Panc1 (cell line): ENCODE measurements around the gene EDDM13. TPM values are rescaled to one million over a fixed set of nuclear protein-coding genes. Genes with fewer than 3 reads are reported as not detected.

Experiments
- ATAC-seq: fragments of 200-7000 bp; cut with Tn5 transposase; 2 replicates; pipeline ENCODE4 v1.9.1; 2020; ENCODE audit warnings: mild to moderate bottlenecking, moderate library complexity
- BruUV-seq: library from RNA; stranded (reverse); fragments of 400-500 nt; replicated peaks from 2 replicates; lab custom pipeline; 2021; lab: Mats Ljungman, UMichigan
- CTCF ChIA-PET: fragments of 300-600 bp; sonication (Branson Sonifier 250); formaldehyde crosslinking; loops from one replicate; lab custom pipeline; 2022; ENCODE audit warnings: antibody characterized with exemption; lab: Charles Lee
- POLR2A ChIA-PET: fragments of 300-600 bp; sonication (Branson Sonifier 250); formaldehyde crosslinking; loops from one replicate; lab custom pipeline; 2022; ENCODE audit warnings: antibody characterized with exemption; lab: Charles Lee
- DNase-seq: peaks from one replicate; pipeline ENCODE4 v3.0.0-alpha.2; 2010; ENCODE audit warnings: low read depth, low spot score
- H3K27ac ChIP-seq: 2 replicates; pipeline ENCODE4 v1.5.1; 2011; ENCODE audit warnings: mild to moderate bottlenecking, low read length, inconsistent platforms
- H3K27me3 ChIP-seq: fragments of 200-500 bp; sonication (Bioruptor generic); 2 replicates; pipeline ENCODE4 v1.6.0; 2014; ENCODE audit warnings: low read length, inconsistent platforms; ENCODE audit not compliant: control insufficient read depth, insufficient read depth
- H3K36me3 ChIP-seq: fragments of 200-500 bp; sonication (Bioruptor generic); 2 replicates; pipeline ENCODE4 v1.5.1; 2014; ENCODE audit warnings: inconsistent platforms, mild to moderate bottlenecking, low read length, moderate library complexity; ENCODE audit not compliant: control insufficient read depth, insufficient read depth
- H3K4me1 ChIP-seq: 2 replicates; pipeline ENCODE4 v1.5.1; 2011; ENCODE audit warnings: inconsistent platforms, mild to moderate bottlenecking, low read length, moderate library complexity; ENCODE audit not compliant: control insufficient read depth, insufficient read depth
- H3K4me3 ChIP-seq, 2 experiments: 2 replicates each; pipeline ENCODE4 v1.5.1; 2011 to 2012; ENCODE audit warnings: low read depth in 2 of 2, low read length in 2 of 2, mild to moderate bottlenecking in 2 of 2, inconsistent platforms in 1 of 2, moderate library complexity in 1 of 2
- H3K9me3 ChIP-seq: fragments of 200-500 bp; sonication (Bioruptor generic); 2 replicates; pipeline ENCODE4 v1.5.1; 2014; ENCODE audit warnings: low read depth, mild to moderate bottlenecking, inconsistent platforms, low read length, moderate library complexity; ENCODE audit not compliant: control insufficient read depth, insufficient read depth
- POLR2AphosphoS5 ChIP-seq: IDR thresholded peaks from 2 replicates; pipeline ENCODE4 v1.6.1; 2012; ENCODE audit warnings: mild to moderate bottlenecking, low read depth, low read length, moderate library complexity
- SIN3A ChIP-seq: IDR thresholded peaks from 2 replicates; pipeline ENCODE4 v1.6.1; 2012; ENCODE audit warnings: low read depth, mild to moderate bottlenecking, low read length, moderate library complexity, borderline replicate concordance; ENCODE audit not compliant: insufficient read depth
- TCF7L2 ChIP-seq: IDR thresholded peaks from 2 replicates; pipeline ENCODE4 v1.6.1; 2011; ENCODE audit warnings: mild to moderate bottlenecking, low read depth, low read length, inconsistent platforms
- in situ Hi-C: cut with HindIII; loops from 2 replicates; pipeline ENCODE4 v1.10.0; 2016; ENCODE audit warnings: low sequenced_read_pairs, low pct_unique_long_range_greater_than_20kb
- intact Hi-C: fragments of 100-400 bp; cut with micrococcal nuclease; formaldehyde crosslinking; loops from one replicate; pipeline ENCODE4 v1.10.0; 2022; ENCODE audit not compliant: unreplicated experiment
- total RNA-seq: library from RNA; stranded (reverse); gene quantifications from one replicate; pipeline ENCODE4 v1.2.1, GENCODE V29; 2021; ENCODE audit not compliant: unreplicated experiment
- TF ChIP-seq, protein P1 (sequence below), 2 experiments: IDR thresholded peaks; 2 replicates each; pipeline ENCODE4 v1.6.1; 2011 to 2012; ENCODE audit warnings: low read depth in 2 of 2, control low read depth in 1 of 2, low read length in 1 of 2, mild to moderate bottlenecking in 1 of 2, moderate library complexity in 1 of 2; ENCODE audit not compliant: insufficient read depth in 1 of 2
- TF ChIP-seq, protein P2 (sequence below): fragments of 450-650 bp; IDR thresholded peaks from 2 replicates; pipeline ENCODE4 v1.5.1; 2017; ENCODE audit warnings: mild to moderate bottlenecking

The EDDM13 gene
- total RNA-seq, 1 experiment from 2014 or later: not detected

DNA sequence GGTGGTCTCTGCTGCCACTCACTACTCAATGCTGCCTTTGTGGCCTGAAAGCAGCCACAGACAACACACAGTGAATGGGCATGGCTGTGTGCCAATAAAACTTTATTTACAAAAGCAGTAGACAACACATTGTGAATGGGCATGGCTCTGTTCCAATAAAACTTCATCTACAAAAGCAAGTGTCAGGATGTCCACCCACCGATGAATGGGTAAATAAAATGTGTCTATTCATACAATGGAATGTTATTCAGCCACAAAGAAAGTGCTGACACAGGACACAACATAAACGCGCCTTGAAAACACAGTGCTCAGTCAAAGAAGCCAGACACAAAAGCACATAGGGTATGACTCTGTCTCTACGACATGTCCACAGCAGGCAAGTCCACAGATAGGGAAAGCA lies 22.0 kb downstream of the EDDM13 start:
- ChIA-PET CTCF (no interaction called here), POLR2A (no interaction called here)
- BruUV-seq: no TSS peak
- no peak for DNase-seq
- no peaks in the 10 kb centered on the region for H3K4me1 ChIP-seq
- in situ Hi-C loops: no loop called here
- TF ChIP-seq SIN3A (no peak), POLR2AphosphoS5 (no peak), TCF7L2 (no peak)
- TF ChIP-seq, protein P1, sequence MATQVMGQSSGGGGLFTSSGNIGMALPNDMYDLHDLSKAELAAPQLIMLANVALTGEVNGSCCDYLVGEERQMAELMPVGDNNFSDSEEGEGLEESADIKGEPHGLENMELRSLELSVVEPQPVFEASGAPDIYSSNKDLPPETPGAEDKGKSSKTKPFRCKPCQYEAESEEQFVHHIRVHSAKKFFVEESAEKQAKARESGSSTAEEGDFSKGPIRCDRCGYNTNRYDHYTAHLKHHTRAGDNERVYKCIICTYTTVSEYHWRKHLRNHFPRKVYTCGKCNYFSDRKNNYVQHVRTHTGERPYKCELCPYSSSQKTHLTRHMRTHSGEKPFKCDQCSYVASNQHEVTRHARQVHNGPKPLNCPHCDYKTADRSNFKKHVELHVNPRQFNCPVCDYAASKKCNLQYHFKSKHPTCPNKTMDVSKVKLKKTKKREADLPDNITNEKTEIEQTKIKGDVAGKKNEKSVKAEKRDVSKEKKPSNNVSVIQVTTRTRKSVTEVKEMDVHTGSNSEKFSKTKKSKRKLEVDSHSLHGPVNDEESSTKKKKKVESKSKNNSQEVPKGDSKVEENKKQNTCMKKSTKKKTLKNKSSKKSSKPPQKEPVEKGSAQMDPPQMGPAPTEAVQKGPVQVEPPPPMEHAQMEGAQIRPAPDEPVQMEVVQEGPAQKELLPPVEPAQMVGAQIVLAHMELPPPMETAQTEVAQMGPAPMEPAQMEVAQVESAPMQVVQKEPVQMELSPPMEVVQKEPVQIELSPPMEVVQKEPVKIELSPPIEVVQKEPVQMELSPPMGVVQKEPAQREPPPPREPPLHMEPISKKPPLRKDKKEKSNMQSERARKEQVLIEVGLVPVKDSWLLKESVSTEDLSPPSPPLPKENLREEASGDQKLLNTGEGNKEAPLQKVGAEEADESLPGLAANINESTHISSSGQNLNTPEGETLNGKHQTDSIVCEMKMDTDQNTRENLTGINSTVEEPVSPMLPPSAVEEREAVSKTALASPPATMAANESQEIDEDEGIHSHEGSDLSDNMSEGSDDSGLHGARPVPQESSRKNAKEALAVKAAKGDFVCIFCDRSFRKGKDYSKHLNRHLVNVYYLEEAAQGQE (IDR thresholded peaks at IDR 0.05; ENCODE audit: insufficient read depth in 1 of 2, low read depth in 2 of 2, low read length in 1 of 2): no peak
- TF ChIP-seq, protein P2, sequence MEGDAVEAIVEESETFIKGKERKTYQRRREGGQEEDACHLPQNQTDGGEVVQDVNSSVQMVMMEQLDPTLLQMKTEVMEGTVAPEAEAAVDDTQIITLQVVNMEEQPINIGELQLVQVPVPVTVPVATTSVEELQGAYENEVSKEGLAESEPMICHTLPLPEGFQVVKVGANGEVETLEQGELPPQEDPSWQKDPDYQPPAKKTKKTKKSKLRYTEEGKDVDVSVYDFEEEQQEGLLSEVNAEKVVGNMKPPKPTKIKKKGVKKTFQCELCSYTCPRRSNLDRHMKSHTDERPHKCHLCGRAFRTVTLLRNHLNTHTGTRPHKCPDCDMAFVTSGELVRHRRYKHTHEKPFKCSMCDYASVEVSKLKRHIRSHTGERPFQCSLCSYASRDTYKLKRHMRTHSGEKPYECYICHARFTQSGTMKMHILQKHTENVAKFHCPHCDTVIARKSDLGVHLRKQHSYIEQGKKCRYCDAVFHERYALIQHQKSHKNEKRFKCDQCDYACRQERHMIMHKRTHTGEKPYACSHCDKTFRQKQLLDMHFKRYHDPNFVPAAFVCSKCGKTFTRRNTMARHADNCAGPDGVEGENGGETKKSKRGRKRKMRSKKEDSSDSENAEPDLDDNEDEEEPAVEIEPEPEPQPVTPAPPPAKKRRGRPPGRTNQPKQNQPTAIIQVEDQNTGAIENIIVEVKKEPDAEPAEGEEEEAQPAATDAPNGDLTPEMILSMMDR: no peak
- no peaks in the 10 kb centered on the region for H3K27me3 ChIP-seq
- no peak overlapping the region for H3K27ac ChIP-seq
- ATAC-seq: no peak
- H3K4me3 ChIP-seq: no peak overlapping the region
- no peaks in the 10 kb centered on the region for H3K36me3 ChIP-seq
- intact Hi-C loops: no loop called here
- no peaks in the 10 kb centered on the region for H3K9me3 ChIP-seq

DNA sequence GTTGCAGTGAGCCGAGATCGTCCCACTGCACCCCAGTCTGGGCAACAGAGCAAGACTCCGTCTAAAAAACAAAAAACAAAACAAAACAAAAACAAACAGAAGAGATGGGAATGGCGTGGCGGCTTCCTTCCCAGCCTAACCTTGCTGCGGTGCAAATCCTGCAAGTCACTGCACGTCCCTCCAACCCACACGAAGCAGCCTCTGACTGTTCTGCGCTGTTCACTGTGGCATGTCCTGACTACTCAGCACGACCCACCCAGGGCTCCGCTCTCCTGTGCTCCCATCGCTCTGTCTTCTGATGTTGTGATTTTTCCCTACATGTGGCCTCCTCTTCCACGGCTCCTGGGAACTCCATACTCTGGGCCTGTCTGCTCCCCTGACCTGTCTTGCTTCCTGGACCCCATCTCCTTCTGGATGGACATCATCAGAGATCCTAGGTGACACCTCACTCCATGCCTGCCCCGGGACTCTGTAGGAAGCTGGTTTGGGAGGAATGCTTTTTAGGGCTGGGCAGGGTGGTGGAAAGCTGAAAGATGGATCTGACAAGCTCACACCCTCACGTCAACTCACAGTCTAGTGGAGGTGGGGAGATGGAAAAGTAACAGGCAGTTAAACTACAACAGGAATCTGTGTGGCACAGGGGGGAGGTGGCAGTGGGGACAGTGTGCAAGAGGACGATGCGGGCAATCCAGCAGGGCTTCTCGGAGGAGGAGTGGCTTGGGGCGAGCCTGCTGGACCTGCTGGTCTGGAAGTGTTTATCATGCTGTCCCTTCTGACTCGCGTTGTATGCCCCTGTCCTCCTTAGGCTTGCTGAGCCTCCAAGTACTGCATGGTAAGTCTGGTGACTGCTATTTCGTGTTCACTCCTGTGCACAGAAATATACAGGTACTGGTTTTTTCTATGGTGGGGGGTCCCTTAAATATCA lies 23.2 kb downstream of the EDDM13 start:
- Histone ChIP-seq H3K4me1 (no peaks in the 10 kb centered on the region), H3K36me3 (no peaks in the 10 kb centered on the region), H3K27ac (no peak overlapping the region), H3K27me3 (no peaks in the 10 kb centered on the region), H3K9me3 (no peaks in the 10 kb centered on the region), H3K4me3 (no peak overlapping the region)
- intact Hi-C loops (no loop called here), in situ Hi-C loops (no loop called here)
- CTCF ChIA-PET: no interaction called here
- DNase-seq (no peak), ATAC-seq (no peak)
- TF ChIP-seq TCF7L2: no peak
- TF ChIP-seq SIN3A: no peak
- POLR2A ChIA-PET: no interaction called here
- BruUV-seq: no TSS peak

DNA sequence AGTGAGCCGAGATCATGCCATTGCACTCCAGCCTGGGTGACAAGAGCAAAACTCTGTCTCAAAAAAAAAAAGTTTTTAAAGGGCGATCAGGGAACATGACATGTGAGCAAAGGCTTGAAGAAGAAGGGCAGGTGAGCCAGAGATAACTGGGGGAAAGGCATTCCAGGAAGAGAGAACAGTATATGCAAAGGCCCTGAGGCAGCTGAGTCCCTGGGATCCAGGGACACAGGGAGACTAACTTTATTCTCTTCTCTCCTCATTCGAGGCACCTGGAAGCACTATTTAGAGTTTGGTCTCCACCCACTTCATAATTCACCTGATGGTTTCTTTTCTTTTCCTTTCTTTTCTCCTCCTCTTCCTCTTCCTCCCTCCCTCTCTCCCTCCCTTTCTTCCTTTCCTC lies 24.5 kb downstream of the EDDM13 start:
- no peaks in the 10 kb centered on the region for H3K27me3 ChIP-seq
- DNase-seq: no peak
- in situ Hi-C loops (no loop called here), intact Hi-C loops (no loop called here)
- TF ChIP-seq TCF7L2 (no peak), POLR2AphosphoS5 (no peak), SIN3A (no peak)
- no peak overlapping the region for H3K4me3 ChIP-seq
- no peak for ATAC-seq
- no TSS peak for BruUV-seq
- no peak overlapping the region for H3K27ac ChIP-seq
- ChIA-PET POLR2A (no interaction called here), CTCF (no interaction called here)
- H3K9me3 ChIP-seq: no peaks in the 10 kb centered on the region
- no peaks in the 10 kb centered on the region for H3K4me1 ChIP-seq
- H3K36me3 ChIP-seq: no peaks in the 10 kb centered on the region
